Astrocyte (in vitro differentiated cells and primary cell): ENCODE results near the gene ZDHHC14. TPM values are rescaled to one million over a fixed set of nuclear protein-coding genes. Genes with fewer than 3 reads are reported as not detected.

Experiments
- DNase-seq: peaks from one replicate; pipeline ENCODE4 v3.0.0-alpha.2; 2010; ENCODE audit warnings: low read depth
- FAIRE-seq: peaks from 2 replicates; lab custom pipeline; 2011; peaks lifted over from hg19 to GRCh38; lab: Jason Lieb, UNC
- H2AFZ ChIP-seq: 2 replicates; pipeline ENCODE4 v1.6.0; 2012; ENCODE audit warnings: low read depth, low read length, inconsistent platforms
- H3K27ac ChIP-seq: 2 replicates; pipeline ENCODE4 v1.5.1; 2011; ENCODE audit warnings: low read depth, low read length, inconsistent platforms
- H3K27me3 ChIP-seq: 2 replicates; pipeline ENCODE4 v1.6.0; 2011; ENCODE audit warnings: low read length, inconsistent platforms; ENCODE audit not compliant: insufficient read depth
- H3K36me3 ChIP-seq: 2 replicates; pipeline ENCODE4 v1.5.1; 2011; ENCODE audit warnings: low read length, inconsistent platforms; ENCODE audit not compliant: insufficient read depth
- H3K4me1 ChIP-seq: 2 replicates; pipeline ENCODE4 v1.5.1; 2011; ENCODE audit warnings: low read length, inconsistent platforms; ENCODE audit not compliant: insufficient read depth
- H3K4me2 ChIP-seq: 2 replicates; pipeline ENCODE4 v1.6.0; 2012; ENCODE audit warnings: low read length, inconsistent platforms
- H3K4me3 ChIP-seq: 2 replicates; pipeline ENCODE4 v1.5.1; 2011; ENCODE audit warnings: low read depth, mild to moderate bottlenecking, low read length, inconsistent platforms; ENCODE audit not compliant: insufficient read depth
- H3K79me2 ChIP-seq: 2 replicates; pipeline ENCODE4 v1.6.0; 2012; ENCODE audit warnings: mild to moderate bottlenecking, low read length, inconsistent platforms; ENCODE audit not compliant: insufficient read depth
- H3K9ac ChIP-seq: 2 replicates; pipeline ENCODE4 v1.6.0; 2012; ENCODE audit warnings: mild to moderate bottlenecking, low read length, inconsistent platforms
- H3K9me3 ChIP-seq: 2 replicates; pipeline ENCODE4 v1.5.1; 2012; ENCODE audit warnings: low read depth, mild to moderate bottlenecking, low read length, inconsistent platforms; ENCODE audit not compliant: insufficient read depth
- H4K20me1 ChIP-seq: 2 replicates; pipeline ENCODE4 v1.6.0; 2012; ENCODE audit warnings: low read length, inconsistent platforms; ENCODE audit not compliant: insufficient read depth
- H3K27ac Mint-ChIP-seq: one replicate; pipeline ENCODE4 v1.8.0; 2021; ENCODE audit warnings: mild to moderate bottlenecking, mixed read lengths; ENCODE audit not compliant: unreplicated experiment
- H3K27me3 Mint-ChIP-seq: one replicate; pipeline ENCODE4 v1.8.0; 2021; ENCODE audit warnings: low read depth, mixed read lengths; ENCODE audit not compliant: unreplicated experiment
- H3K36me3 Mint-ChIP-seq: one replicate; pipeline ENCODE4 v1.8.0; 2021; ENCODE audit warnings: low read depth, mixed read lengths; ENCODE audit not compliant: unreplicated experiment
- H3K4me1 Mint-ChIP-seq: one replicate; pipeline ENCODE4 v1.8.0; 2021; ENCODE audit warnings: low read depth, mixed read lengths; ENCODE audit not compliant: unreplicated experiment
- H3K4me3 Mint-ChIP-seq: one replicate; pipeline ENCODE4 v1.8.0; 2021; ENCODE audit warnings: mild to moderate bottlenecking, moderate library complexity, mixed read lengths; ENCODE audit not compliant: unreplicated experiment
- H3K9me3 Mint-ChIP-seq: one replicate; pipeline ENCODE4 v1.8.0; 2021; ENCODE audit warnings: mild to moderate bottlenecking, mixed read lengths; ENCODE audit not compliant: unreplicated experiment
- EZH2 ChIP-seq: IDR thresholded peaks from 2 replicates; pipeline ENCODE4 v1.6.1; 2012; ENCODE audit warnings: mild to moderate bottlenecking, low read length, inconsistent platforms; ENCODE audit not compliant: insufficient read depth
- total RNA-seq: library from RNA; stranded (reverse); gene quantifications from 2 replicates; pipeline ENCODE4 v1.2.1, GENCODE V29; 2021
- TF ChIP-seq, protein P1 (sequence below): IDR thresholded peaks from 2 replicates; pipeline ENCODE4 v1.5.1; 2011; ENCODE audit warnings: low read depth, mild to moderate bottlenecking, inconsistent platforms, low read length, moderate library complexity; ENCODE audit not compliant: insufficient read depth

ZDHHC14 gene
- total RNA-seq, 1 donor from 2014 or later, result 7.2 TPM

DNA sequence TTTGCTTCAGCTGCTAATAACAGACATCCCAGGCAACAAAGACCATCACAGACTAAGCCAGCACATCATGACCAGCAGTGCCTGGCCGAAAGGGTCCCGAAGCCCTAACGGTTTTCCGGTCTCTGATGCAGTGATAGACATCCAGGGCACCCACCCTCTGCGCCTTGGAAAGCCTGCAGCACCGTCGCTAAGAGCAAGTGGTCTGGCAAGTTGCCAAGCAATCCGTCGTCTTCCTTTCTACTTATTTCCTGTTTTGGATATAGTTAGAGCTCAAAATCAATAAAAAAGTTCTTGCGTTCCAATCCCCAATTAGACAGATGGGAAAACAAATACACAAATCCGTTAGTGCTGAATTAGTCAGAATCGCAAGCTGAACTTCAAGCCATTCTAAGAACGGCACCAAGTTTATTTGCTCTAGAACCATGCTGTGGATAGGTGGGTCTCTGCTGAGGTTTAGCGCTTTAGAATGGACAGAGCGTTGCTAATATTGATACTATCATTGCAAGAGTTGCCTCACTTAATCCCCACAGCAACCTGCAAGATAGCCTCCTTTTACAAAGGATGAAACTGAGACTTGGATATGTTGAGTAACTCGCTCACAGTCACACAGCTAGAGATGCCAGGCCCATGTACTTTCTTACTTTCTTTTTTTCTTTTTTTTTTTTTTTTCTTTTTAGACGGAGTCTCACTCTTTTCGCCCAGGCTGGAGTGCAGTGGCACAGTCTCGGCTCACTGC is 278.7 kb downstream of the ZDHHC14 start:
- no peak overlapping the region for H3K4me3 Mint-ChIP-seq

DNA sequence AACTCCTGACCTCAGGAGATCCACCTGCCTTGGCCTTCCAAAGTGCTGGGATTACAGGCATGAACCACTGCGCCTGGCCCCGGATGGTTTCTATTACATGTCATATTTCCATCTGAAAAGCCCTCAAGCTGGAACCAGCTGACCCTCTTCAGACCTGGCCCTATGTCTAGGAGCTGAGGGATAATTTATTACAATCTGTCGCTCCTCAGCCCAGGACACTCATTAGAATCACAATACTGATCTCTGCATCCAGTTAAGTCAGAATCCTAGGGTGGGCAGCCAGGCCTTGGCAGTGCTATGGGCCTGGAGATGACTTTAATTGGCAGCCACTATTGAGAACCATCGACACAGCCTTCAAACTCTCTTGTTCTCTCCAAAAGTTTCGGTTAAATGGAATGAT is 279.4 kb downstream of the ZDHHC14 start:
- Mint-ChIP-seq H3K9me3 (peaks cover 5% of the 10 kb centered on the region), H3K36me3 (peaks cover 15% of the 10 kb centered on the region)
- no peak for FAIRE-seq

More for the DNA sequence above, 278.7 kb downstream of the ZDHHC14 start:
- Histone ChIP-seq H3K4me2 (no peak overlapping the region), H3K4me3 (no peak overlapping the region), H3K27me3 (no peaks in the 10 kb centered on the region), H3K79me2 (no peaks in the 10 kb centered on the region), H3K27ac (no peak overlapping the region), H4K20me1 (no peaks in the 10 kb centered on the region), H3K4me1 (no peaks in the 10 kb centered on the region), H3K9me3 (no peaks in the 10 kb centered on the region), H3K9ac (no peak overlapping the region), H2AFZ (no peak overlapping the region), H3K36me3 (no peaks in the 10 kb centered on the region)
- DNase-seq, result no peak
- TF ChIP-seq, protein P1, sequence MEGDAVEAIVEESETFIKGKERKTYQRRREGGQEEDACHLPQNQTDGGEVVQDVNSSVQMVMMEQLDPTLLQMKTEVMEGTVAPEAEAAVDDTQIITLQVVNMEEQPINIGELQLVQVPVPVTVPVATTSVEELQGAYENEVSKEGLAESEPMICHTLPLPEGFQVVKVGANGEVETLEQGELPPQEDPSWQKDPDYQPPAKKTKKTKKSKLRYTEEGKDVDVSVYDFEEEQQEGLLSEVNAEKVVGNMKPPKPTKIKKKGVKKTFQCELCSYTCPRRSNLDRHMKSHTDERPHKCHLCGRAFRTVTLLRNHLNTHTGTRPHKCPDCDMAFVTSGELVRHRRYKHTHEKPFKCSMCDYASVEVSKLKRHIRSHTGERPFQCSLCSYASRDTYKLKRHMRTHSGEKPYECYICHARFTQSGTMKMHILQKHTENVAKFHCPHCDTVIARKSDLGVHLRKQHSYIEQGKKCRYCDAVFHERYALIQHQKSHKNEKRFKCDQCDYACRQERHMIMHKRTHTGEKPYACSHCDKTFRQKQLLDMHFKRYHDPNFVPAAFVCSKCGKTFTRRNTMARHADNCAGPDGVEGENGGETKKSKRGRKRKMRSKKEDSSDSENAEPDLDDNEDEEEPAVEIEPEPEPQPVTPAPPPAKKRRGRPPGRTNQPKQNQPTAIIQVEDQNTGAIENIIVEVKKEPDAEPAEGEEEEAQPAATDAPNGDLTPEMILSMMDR, result no peak
- no peak for TF ChIP-seq EZH2
- H3K4me1 Mint-ChIP-seq, result no peaks in the 10 kb centered on the region
- no peak overlapping the region for H3K27ac Mint-ChIP-seq
- no peak for FAIRE-seq
- H3K27me3 Mint-ChIP-seq, result peaks cover 13% of the 10 kb centered on the region
- peaks cover 15% of the 10 kb centered on the region for H3K36me3 Mint-ChIP-seq
- H3K9me3 Mint-ChIP-seq, result peaks cover 5% of the 10 kb centered on the region

DNA sequence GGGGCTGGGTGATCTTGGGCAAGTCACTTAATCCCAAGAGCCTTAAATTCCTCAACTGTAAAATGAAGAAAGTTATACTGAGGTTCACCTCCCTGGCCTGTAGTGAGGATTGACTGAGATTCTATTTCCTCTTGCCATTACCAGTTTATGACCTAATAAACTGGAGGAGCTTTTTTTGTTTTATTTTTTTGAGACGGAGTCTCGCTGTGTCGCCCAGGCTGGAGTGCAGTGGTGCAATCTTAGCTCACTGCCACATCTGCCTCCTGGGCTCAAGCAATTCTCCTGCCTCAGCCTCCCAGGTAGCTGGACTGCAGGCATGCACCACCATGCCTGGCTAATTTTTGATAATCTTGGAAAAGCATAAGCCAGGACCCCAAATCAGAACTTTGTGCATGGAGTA is 280.7 kb downstream of the ZDHHC14 start:
- H3K4me3 ChIP-seq, result no peak overlapping the region
- no peaks in the 10 kb centered on the region for H3K36me3 ChIP-seq
- Mint-ChIP-seq H3K36me3 (peaks cover 11% of the 10 kb centered on the region), H3K27ac (no peak overlapping the region), H3K4me1 (no peaks in the 10 kb centered on the region), H3K9me3 (peaks cover 5% of the 10 kb centered on the region), H3K4me3 (no peak overlapping the region), H3K27me3 (peaks cover 9% of the 10 kb centered on the region)
- no peak for DNase-seq
- no peaks in the 10 kb centered on the region for H4K20me1 ChIP-seq
- H3K27me3 ChIP-seq, result no peaks in the 10 kb centered on the region
- no peak for FAIRE-seq
- no peak overlapping the region for H3K9ac ChIP-seq
- no peaks in the 10 kb centered on the region for H3K4me1 ChIP-seq
- H3K79me2 ChIP-seq, result no peaks in the 10 kb centered on the region
- TF ChIP-seq, protein P1, result no peak
- no peak for TF ChIP-seq EZH2
- H3K9me3 ChIP-seq, result no peaks in the 10 kb centered on the region
- no peak overlapping the region for H3K4me2 ChIP-seq
- no peak overlapping the region for H3K27ac ChIP-seq
- no peak overlapping the region for H2AFZ ChIP-seq

More for the DNA sequence above, 279.4 kb downstream of the ZDHHC14 start:
- H3K27ac ChIP-seq, result no peak overlapping the region
- no peak overlapping the region for H3K4me3 ChIP-seq
- Mint-ChIP-seq H3K27ac (peak overlapping the region; percentile 7), H3K4me3 (no peak overlapping the region), H3K4me1 (no peaks in the 10 kb centered on the region), H3K27me3 (peaks cover 13% of the 10 kb centered on the region)
- no peaks in the 10 kb centered on the region for H3K27me3 ChIP-seq
- no peak for DNase-seq
- H3K79me2 ChIP-seq, result no peaks in the 10 kb centered on the region
- H2AFZ ChIP-seq, result no peak overlapping the region
- no peak overlapping the region for H3K9ac ChIP-seq
- TF ChIP-seq EZH2, result no peak
- no peak overlapping the region for H3K4me2 ChIP-seq
- no peaks in the 10 kb centered on the region for H4K20me1 ChIP-seq
- no peaks in the 10 kb centered on the region for H3K36me3 ChIP-seq
- no peaks in the 10 kb centered on the region for H3K4me1 ChIP-seq
- no peaks in the 10 kb centered on the region for H3K9me3 ChIP-seq
